ENCODE measurements around the gene PAWR.

DNA sequence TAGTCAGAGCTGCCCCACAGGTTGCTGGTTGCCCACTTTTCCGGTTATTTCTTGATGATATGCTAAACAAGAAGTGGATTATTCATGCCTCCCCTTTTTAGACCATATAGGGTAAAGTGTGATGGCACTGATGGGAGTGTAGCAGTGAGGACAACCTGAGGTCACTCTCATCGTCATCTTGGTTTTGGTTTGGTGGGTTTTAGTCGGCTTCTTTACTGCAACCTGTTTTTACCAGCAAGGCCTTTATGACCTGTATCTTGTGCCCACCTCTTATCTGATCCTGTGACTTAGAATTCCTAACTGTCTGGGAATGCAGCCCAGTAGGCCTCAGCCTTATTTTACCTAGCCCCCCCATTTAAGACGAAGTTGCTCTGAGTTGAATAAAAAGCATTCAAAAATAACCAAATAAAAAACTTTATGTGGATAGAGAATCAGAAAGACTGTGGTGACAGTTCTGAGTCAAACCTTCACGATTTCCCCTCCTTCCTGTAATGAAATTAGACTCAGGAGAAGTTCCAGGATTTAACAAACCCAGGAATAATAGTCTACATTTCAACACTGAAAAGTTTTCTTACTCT is 144.2 kb downstream of the PAWR start:
- TF ChIP-seq EZH2 (optimal IDR thresholded peaks at IDR 0.05; ENCODE audit: low read depth, low read length) (no peak), CTCF (IDR thresholded peaks at IDR 0.05; ENCODE audit: low read length) (no peak)

All from MM.1S (cell line).